Activated T-cell treated with anti-CD3 and anti-CD28 coated beads, Interleukin-2, amount 50 U/mL, for 4 hours (primary cell): ENCODE results near the gene AGPAT4. TPM values are rescaled to one million over a fixed set of nuclear protein-coding genes. Genes with fewer than 3 reads are reported as not detected.
A peak's percentile ranks its signal among the peaks of the same experiment; 100 is the strongest.

Source experiments
- ATAC-seq, 2 donors: fragments of 200-7000 bp; cut with Tn5 transposase; one replicate each; pipeline ENCODE4 v1.10.0; 2021
- DNase-seq: peaks from one replicate; pipeline ENCODE4 v3.0.0-alpha.2; 2020
- H3K27me3 Mint-ChIP-seq: one replicate; pipeline ENCODE4 v1.8.0; 2021; ENCODE audit warnings: low read depth, mixed read lengths
- H3K36me3 Mint-ChIP-seq: one replicate; pipeline ENCODE4 v1.8.0; 2022; ENCODE audit warnings: mixed read lengths; ENCODE audit not compliant: insufficient read depth
- H3K4me1 Mint-ChIP-seq: one replicate; pipeline ENCODE4 v1.8.0; 2021; ENCODE audit warnings: low read depth, mixed read lengths
- H3K4me3 Mint-ChIP-seq: one replicate; pipeline ENCODE4 v1.8.0; 2021; ENCODE audit warnings: mild to moderate bottlenecking, moderate library complexity, mixed read lengths
- H3K9me3 Mint-ChIP-seq: one replicate; pipeline ENCODE4 v1.8.0; 2021; ENCODE audit warnings: mixed read lengths
- total RNA-seq, 3 donors: library from RNA; stranded (reverse); gene quantifications; one replicate each; pipeline ENCODE4 v1.2.1, GENCODE V29; 2021

The AGPAT4 gene
- total RNA-seq, 3 donors from 2014 or later, result 1.5 to 2.0 (median 2.0) TPM

DNA sequence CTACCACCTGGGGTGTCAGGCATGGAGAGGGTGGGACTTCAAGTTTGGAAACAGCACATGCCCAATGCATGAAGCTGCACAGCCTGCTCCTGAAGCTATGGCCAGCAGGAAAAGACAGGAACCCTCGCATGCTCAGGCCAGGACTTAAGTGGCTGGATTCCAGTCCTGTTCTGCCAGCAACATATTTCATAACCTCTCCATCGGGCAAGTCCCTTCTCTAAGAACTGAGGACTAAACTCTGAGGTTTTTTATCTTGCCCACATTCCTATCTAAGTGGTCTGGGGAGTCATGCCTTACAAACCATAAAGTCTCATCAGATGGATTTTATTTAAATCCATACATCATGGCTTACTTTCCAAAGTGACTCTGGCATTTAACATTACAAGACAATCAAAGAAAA is 27.5 kb upstream of the AGPAT4 start:
- Mint-ChIP-seq H3K27me3 (peaks cover 2% of the 10 kb centered on the region), H3K36me3 (no peaks in the 10 kb centered on the region), H3K4me1 (no peaks in the 10 kb centered on the region), H3K9me3 (no peaks in the 10 kb centered on the region), H3K4me3 (no peak overlapping the region)
- ATAC-seq, result no peak
- DNase-seq, result no peak

DNA sequence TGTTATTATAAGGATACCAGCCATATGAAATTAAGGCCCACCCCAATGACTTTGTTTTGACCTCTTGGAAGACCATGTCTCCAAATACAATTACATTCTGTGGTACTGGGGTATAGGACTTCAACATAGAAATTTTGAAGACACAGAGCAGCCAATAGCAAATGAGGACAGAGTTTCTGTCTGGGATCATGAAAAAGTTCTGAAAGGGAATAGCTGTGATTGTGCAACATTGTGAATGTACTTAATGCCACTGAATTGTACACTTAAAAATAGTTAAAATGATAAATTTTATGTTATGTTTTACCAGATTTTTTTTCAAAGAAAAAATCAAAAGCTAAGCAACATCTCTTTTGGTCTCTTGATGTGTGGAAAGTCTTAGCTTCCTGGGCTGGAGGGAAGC is 27.0 kb upstream of the AGPAT4 start:
- no peaks in the 10 kb centered on the region for H3K36me3 Mint-ChIP-seq
- no peak for DNase-seq
- ATAC-seq, result no peak
- peaks cover 2% of the 10 kb centered on the region for H3K27me3 Mint-ChIP-seq
- no peaks in the 10 kb centered on the region for H3K9me3 Mint-ChIP-seq
- no peaks in the 10 kb centered on the region for H3K4me1 Mint-ChIP-seq
- H3K4me3 Mint-ChIP-seq, result no peak overlapping the region

DNA sequence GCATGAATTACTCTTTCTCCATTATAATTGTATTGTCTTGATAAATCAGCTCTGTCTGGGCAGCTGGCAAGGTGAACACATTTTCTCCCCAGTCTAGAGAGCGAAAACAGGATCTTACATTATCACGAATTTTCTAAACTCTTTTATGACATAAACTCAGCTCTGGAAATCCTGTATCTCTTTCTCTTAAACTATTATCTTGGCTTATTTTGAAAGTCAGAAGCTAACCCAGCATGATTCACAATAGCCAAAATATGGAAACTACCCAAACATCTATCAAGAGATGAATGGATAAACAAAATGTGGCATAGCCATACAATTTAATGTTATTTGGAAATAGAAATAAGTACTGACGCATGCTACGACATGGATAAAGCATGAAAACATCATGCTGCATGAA is 25.9 kb upstream of the AGPAT4 start:
- no peaks in the 10 kb centered on the region for H3K4me1 Mint-ChIP-seq
- no peaks in the 10 kb centered on the region for H3K9me3 Mint-ChIP-seq
- ATAC-seq (no peak), DNase-seq (no peak)
- H3K4me3 Mint-ChIP-seq, result no peak overlapping the region
- H3K36me3 Mint-ChIP-seq, result no peaks in the 10 kb centered on the region
- H3K27me3 Mint-ChIP-seq, result peaks cover 2% of the 10 kb centered on the region

DNA sequence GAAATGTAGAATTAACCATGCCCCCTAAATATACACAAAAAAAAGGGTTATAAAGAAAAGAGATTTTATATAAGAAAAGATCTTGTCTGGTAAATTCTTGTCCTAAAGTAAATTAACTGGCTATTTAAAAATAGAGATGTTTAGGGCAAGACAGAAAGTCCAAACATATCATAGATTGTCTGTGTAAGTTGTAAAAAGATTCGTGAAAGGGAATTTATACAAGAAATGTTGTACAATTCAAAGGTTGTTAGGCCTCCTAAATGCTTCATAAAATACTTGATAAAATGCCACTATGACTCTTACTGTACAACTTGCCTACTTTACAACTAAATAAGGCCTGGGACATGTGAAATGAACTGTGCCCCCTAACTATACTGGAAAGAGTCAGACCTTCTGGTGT is 21.9 kb upstream of the AGPAT4 start:
- no peaks in the 10 kb centered on the region for H3K9me3 Mint-ChIP-seq
- H3K36me3 Mint-ChIP-seq, result no peaks in the 10 kb centered on the region
- H3K4me1 Mint-ChIP-seq, result no peaks in the 10 kb centered on the region
- H3K27me3 Mint-ChIP-seq, result peaks cover 2% of the 10 kb centered on the region
- no peak overlapping the region for H3K4me3 Mint-ChIP-seq
- no peak for ATAC-seq
- DNase-seq, result no peak

DNA sequence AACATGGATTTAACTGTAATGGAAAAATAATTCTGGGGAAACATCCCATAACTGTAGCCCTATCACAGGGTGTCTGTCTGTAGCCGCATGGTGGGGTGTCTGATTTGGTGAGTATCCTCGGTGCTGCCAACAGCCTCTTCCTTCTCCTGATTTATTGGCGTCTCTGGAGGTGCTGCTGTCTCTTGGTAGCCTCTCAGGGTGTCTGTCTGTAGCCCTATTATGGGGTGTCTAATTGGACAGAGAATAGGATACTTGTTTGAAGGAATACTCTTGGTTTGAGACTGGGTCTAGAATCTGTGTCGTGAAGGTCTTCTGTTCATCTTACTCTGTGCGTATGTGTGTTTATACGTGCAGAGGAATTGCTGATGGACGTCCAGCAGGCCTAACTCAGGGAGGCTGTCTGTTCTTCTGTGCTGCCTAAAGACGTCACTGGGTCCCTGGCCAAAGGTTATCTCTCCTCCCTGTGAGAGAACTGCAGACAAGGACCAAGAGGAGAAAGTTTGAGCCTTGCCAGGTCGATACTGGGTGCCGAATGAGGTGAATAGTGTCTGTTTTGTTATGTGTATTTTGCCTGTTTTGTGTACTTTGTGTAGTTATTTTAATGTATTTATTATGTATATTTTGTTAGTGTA is 18.9 kb upstream of the AGPAT4 start:
- DNase-seq (no peak), ATAC-seq (no peak)
- no peak overlapping the region for H3K4me3 Mint-ChIP-seq
- no peaks in the 10 kb centered on the region for H3K9me3 Mint-ChIP-seq
- no peaks in the 10 kb centered on the region for H3K36me3 Mint-ChIP-seq
- H3K4me1 Mint-ChIP-seq, result no peaks in the 10 kb centered on the region
- H3K27me3 Mint-ChIP-seq, result no peaks in the 10 kb centered on the region

DNA sequence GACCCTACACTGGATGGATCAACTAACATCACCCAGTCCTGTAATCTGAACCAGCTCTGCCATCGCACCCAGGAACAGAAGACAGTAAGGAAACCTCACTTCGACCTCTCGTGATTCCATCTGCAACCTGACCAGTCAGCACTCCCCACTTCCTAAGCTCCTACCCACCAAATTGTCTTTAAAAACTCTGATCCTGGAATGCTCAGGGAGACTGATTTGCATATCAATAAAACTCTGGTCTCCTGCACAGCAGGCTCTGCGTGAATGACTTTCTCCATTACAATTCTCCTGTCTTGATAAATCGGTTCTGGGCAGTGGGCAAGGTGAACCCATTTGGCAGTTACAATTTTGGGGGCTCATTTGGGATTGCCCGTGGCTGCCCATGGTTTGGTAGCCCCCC is 18.3 kb upstream of the AGPAT4 start:
- H3K9me3 Mint-ChIP-seq, result no peaks in the 10 kb centered on the region
- peaks cover 2% of the 10 kb centered on the region for H3K27me3 Mint-ChIP-seq
- H3K36me3 Mint-ChIP-seq, result no peaks in the 10 kb centered on the region
- DNase-seq (no peak), ATAC-seq (no peak)
- H3K4me3 Mint-ChIP-seq, result no peak overlapping the region
- no peaks in the 10 kb centered on the region for H3K4me1 Mint-ChIP-seq

DNA sequence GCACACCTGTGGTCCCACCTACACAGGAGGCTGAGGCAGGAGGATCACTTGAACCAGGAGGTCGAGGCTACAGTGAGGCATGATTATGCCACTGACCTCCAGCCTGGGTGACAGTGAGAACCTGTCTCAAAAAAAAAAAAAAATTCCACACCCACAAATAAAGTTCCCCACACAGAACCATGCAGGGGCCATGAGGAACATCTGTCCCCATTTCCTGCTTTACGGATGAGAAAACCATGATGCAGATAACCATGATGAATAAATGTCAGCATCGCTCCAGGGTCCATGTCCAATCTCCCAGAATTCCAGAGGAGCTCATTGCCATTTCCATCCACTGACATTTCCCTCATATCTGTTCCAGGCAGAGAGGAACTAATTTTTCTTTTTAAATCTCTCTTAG is 16.9 kb upstream of the AGPAT4 start:
- Mint-ChIP-seq H3K4me3 (no peak overlapping the region), H3K36me3 (no peaks in the 10 kb centered on the region), H3K9me3 (no peaks in the 10 kb centered on the region), H3K4me1 (no peaks in the 10 kb centered on the region), H3K27me3 (peaks cover 10% of the 10 kb centered on the region)
- ATAC-seq, result no peak
- DNase-seq, result no peak

DNA sequence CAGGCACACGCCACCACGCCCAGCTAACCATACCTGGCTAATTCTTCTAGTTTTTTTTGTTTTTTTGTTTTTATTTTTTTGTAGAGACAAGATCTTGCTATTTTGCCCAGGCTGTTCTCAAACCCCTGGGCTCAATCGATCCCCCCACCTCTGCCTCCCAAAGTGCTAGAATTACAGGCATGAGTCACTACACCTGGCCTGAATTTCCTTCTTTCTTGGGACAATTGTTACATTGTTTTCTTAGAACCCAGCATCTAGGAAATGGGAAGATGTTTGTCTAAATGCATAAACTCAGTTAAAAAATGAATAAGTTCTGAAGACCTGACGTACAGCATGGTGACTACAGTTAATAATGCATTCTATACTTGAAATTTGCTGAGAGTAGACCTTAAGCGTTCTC is 10.8 kb upstream of the AGPAT4 start:
- Mint-ChIP-seq H3K4me1 (no peaks in the 10 kb centered on the region), H3K9me3 (peaks cover 10% of the 10 kb centered on the region), H3K27me3 (peaks cover 10% of the 10 kb centered on the region), H3K4me3 (no peak overlapping the region), H3K36me3 (no peaks in the 10 kb centered on the region)
- DNase-seq, result no peak
- ATAC-seq, result no peak

DNA sequence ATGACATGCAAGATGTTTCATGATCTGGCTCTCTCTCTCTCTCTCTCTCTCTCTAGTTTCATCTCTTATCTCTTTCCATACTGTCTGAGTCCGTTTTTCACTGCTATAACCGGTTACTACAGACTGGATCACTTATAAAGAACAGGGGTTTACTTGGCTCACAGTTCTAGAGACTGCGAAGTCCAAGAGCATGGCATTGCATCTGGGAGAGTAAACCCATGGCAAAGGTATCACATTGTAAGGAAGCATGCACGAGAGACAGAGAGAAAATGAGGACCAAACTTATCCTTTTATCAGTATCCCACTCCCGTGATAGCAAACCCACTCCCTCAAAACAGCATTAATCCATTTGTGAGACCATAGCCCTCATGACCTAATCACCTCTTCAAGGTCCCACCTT is 7.2 kb upstream of the AGPAT4 start:
- H3K27me3 Mint-ChIP-seq, result no peaks in the 10 kb centered on the region
- H3K9me3 Mint-ChIP-seq, result peaks cover 10% of the 10 kb centered on the region
- no peak for ATAC-seq
- DNase-seq, result no peak
- no peaks in the 10 kb centered on the region for H3K4me1 Mint-ChIP-seq
- H3K36me3 Mint-ChIP-seq, result no peaks in the 10 kb centered on the region
- no peak overlapping the region for H3K4me3 Mint-ChIP-seq

DNA sequence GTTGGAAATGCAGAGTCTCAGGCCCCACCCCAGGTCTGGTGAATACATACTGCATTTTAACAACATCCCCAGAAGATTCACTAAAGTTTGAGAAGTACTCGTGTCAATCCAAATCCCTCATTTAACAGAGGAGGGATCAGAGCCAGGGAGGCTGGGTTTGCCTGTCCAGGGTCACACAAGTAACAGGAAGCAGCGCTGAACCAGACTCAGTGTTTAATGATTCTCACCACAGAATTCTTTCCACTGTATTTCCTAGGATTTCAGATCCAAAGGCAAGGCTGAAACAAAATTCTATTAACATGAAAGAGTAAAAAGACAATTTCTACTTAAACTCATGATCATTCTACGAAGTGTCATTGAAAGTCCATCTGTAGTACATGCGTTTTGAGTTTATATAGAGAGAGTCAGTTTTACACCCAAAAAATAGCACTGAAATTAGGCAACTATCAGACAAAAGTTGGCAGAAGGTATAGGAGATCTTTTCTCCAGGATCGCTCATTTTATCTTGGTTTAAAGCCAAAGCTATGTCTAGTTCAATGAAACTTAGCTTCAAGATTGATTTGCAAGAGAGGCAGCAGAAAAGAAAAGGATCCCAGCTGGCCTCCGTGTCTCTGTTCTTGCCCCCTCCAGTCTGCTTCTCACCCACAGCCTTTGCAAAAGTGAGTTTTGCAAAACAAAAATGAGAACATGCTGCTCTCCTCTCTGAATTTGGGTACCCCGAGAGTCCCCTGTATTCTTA is 6.0 kb upstream of the AGPAT4 start:
- DNase-seq (no peak), ATAC-seq (no peak)
- H3K36me3 Mint-ChIP-seq, result no peaks in the 10 kb centered on the region
- H3K4me3 Mint-ChIP-seq, result no peak overlapping the region
- peaks cover 10% of the 10 kb centered on the region for H3K9me3 Mint-ChIP-seq
- peaks cover 2% of the 10 kb centered on the region for H3K4me1 Mint-ChIP-seq
- no peaks in the 10 kb centered on the region for H3K27me3 Mint-ChIP-seq

DNA sequence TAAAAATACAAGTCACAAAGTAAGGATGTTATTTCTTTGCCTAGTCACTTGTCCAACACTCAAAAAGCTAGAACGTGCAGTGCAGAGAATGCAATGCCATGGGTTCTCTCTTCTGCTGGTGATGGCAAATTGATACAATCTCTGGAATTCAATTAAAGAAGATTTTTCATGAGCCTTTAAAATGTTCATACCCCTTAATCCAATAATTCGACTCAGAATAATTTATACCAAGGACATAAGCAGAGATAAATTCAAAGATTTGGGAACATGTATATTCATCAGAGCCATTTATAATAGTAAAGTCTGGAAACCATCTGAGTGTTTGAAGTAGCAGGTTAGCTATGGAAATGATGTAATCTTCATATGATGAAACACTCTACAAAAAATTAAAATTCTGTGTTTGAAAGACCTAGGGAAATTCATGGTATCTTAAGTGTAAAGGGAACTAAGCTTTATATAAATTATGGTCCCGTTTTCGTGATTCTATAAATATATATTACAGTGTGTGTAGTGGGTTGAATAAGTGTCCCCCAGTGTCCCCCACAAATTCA is 2.8 kb upstream of the AGPAT4 start:
- Mint-ChIP-seq H3K9me3 (peaks cover 10% of the 10 kb centered on the region), H3K4me1 (peaks cover 21% of the 10 kb centered on the region), H3K36me3 (no peaks in the 10 kb centered on the region), H3K4me3 (no peak overlapping the region), H3K27me3 (no peaks in the 10 kb centered on the region)
- no peak for ATAC-seq
- DNase-seq, result no peak

DNA sequence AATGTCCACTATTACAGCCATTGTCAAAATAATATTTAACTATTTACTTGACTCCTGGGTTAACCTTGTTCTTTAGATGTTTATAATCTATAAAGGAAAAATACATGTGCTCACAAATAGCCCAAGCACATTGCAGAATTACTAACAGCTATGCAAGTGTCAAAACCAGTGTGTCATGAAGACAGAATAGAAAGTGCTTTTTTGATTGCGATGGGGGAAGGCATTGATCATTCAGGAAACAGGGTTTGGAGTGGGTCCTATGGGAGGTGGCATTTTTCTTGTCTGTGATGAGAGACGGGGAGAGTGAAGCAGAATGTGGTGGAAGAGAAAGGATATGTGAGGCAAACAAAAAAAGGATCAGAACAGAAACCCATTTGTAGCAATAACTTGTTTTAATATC is 1.0 kb upstream of the AGPAT4 start:
- Mint-ChIP-seq H3K4me3 (no peak overlapping the region), H3K4me1 (peaks cover 21% of the 10 kb centered on the region), H3K36me3 (peaks cover 4% of the 10 kb centered on the region), H3K27me3 (no peaks in the 10 kb centered on the region), H3K9me3 (no peaks in the 10 kb centered on the region)
- DNase-seq (no peak), ATAC-seq (no peak)

DNA sequence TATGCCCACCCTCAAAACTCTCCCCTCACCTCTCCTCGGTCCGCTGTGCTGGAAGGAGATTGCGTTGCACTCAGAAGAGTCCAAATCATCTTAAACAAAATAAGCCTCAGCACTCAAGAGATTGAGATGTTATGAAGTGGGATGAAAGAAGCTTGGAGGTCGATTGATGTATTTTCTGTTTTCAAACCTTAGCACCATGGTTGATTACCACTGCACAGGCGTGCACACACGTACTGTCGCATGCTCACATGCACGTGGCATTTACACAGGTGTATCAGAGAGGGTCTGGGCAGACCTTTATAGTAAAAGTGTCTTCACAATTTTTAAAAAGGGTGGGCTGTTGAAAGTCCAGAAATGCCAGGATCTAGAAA is 612 bp upstream of the AGPAT4 start:
- H3K9me3 Mint-ChIP-seq, result no peaks in the 10 kb centered on the region
- peaks cover 21% of the 10 kb centered on the region for H3K4me1 Mint-ChIP-seq
- DNase-seq, result no peak
- peaks cover 7% of the 10 kb centered on the region for H3K36me3 Mint-ChIP-seq
- peak overlapping the region; percentile 86 for H3K4me3 Mint-ChIP-seq
- no peaks in the 10 kb centered on the region for H3K27me3 Mint-ChIP-seq
- ATAC-seq, result peak in 1 of 2 donors; percentile 3

DNA sequence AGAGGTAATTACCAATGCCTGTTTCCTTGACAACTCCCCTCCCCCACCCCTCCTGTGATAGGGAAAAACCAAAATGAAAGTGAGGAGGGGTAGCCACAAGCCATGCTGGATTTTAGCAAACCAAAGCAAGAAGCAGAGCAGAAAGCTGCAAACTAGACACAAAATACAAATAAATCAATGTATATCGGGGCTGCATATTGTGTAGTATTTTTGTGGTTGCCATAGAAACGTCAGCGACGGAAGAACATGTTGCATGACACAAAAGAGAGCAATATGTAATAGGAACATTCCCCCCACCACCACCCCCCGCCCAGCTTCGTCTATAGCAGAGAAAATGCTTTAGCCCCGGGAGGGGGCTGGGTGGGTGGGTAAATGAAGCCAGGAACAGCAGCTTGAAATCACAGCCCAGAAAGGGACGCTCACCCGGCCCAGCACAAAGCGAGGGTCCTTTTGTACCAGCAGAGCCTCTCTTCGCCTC is 548 bp downstream of the AGPAT4 start:
- peak; percentile 9 for DNase-seq
- peaks cover 8% of the 10 kb centered on the region for H3K36me3 Mint-ChIP-seq
- peaks cover 21% of the 10 kb centered on the region for H3K4me1 Mint-ChIP-seq
- H3K27me3 Mint-ChIP-seq, result no peaks in the 10 kb centered on the region
- H3K4me3 Mint-ChIP-seq, result peak overlapping the region; percentile 86
- no peaks in the 10 kb centered on the region for H3K9me3 Mint-ChIP-seq
- ATAC-seq, result peak; percentile 21 to 23

DNA sequence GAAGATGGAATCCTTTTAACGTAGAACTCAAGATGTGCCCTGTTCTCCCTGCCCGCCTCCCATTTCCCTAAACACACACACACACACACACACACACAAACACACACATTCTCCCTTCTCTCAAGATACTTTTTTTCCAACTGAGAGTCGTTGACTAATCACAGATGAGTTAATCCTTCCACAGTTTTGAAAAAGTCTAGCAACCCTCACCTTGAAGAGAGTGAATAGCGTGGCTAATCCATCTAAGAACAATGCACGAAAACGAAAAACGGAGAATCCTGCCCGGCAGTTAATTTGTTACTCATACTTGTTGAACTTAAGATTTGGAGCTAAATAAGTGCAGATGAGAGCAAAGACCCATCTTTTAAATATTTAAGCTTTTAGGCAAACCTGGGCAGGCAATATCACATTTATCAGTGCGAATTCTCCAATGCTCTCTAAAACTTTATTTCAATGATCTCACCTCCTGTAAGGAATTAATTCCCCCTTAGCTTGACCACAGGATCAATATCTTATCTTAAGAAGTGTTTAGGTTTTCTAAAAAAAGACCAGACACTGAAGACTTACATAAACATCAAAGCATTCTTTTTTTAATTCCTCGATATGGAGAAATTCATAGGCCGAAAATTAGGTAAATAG is 1.1 kb downstream of the AGPAT4 start:
- DNase-seq, result no peak
- Mint-ChIP-seq H3K9me3 (no peaks in the 10 kb centered on the region), H3K4me1 (peaks cover 21% of the 10 kb centered on the region), H3K36me3 (peaks cover 12% of the 10 kb centered on the region), H3K4me3 (peak overlapping the region; percentile 86), H3K27me3 (no peaks in the 10 kb centered on the region)
- no peak for ATAC-seq
